ENCODE measurements around the gene GYPE. TPM values are rescaled to one million over a fixed set of nuclear protein-coding genes. Genes with fewer than 3 reads are reported as not detected.
"Not testable (repeated sequence)": the region's sequence is repeated elsewhere in the genome, so short reads cannot be mapped to it uniquely, and the experiment has no call there.

The GYPE gene
- total RNA-seq, 3 donors from 2014 or later: 0.29 to 2.1 (median 0.66) TPM

- H3K36me3 ChIP-seq; H3K4me3 ChIP-seq; H3K27ac ChIP-seq; H3K27me3 ChIP-seq; DNase-seq (ENCODE audit: low spot score in 2 of 2); H3K4me1 ChIP-seq; intact Hi-C loops (cut with DNase I; ENCODE audit: low total_unique reads); H3K9me3 ChIP-seq: not testable (repeated sequence)
Measured at GRCh38 chr4:143834196-143834595, 71.2 kb downstream of the GYPE start.

GRCh38 chr4:143833676-143834075 lies 71.7 kb downstream of the GYPE start:
- DNase-seq (ENCODE audit: low spot score in 2 of 2); intact Hi-C loops (cut with DNase I; ENCODE audit: low total_unique reads); H3K27me3 ChIP-seq; H3K4me1 ChIP-seq; H3K36me3 ChIP-seq; H3K4me3 ChIP-seq; H3K9me3 ChIP-seq; H3K27ac ChIP-seq: not testable (repeated sequence)

GRCh38 chr4:143830576-143830975 lies 74.8 kb downstream of the GYPE start:
- H3K4me3 ChIP-seq; H3K9me3 ChIP-seq; H3K27ac ChIP-seq; H3K27me3 ChIP-seq; DNase-seq (ENCODE audit: low spot score in 2 of 2); intact Hi-C loops (cut with DNase I; ENCODE audit: low total_unique reads); H3K4me1 ChIP-seq; H3K36me3 ChIP-seq: not testable (repeated sequence)

- H3K36me3 ChIP-seq; H3K27ac ChIP-seq; DNase-seq (ENCODE audit: low spot score in 2 of 2); intact Hi-C loops (cut with DNase I; ENCODE audit: low total_unique reads); H3K27me3 ChIP-seq; H3K9me3 ChIP-seq; H3K4me1 ChIP-seq; H3K4me3 ChIP-seq: not testable (repeated sequence)
Measured at GRCh38 chr4:143829239-143829620, 76.1 kb downstream of the GYPE start.

Other genes starting within 250 kb of the GYPE start
- gene FREM3, start 204.9 kb downstream of the GYPE start, total RNA-seq: under 1 TPM in 1 of 3 donors, not detected in 2; 0.15 TPM
- not detected for gene GYPB, start 113.8 kb upstream of the GYPE start, total RNA-seq
- gene GYPA, start 235.2 kb upstream of the GYPE start, total RNA-seq: not detected

Measured in breast epithelium (tissue), 4 donors.